NCI-H2196 treated with DMSO at 0.1 percent for 48 hours (cell line): ENCODE results near the gene STIM1.

Experiments
- DNase-seq: peaks from one replicate; lab custom pipeline; 2025; ENCODE audit not compliant: unreplicated experiment; lab: John Stamatoyannopoulos, UW

Gene STIM1

DNA sequence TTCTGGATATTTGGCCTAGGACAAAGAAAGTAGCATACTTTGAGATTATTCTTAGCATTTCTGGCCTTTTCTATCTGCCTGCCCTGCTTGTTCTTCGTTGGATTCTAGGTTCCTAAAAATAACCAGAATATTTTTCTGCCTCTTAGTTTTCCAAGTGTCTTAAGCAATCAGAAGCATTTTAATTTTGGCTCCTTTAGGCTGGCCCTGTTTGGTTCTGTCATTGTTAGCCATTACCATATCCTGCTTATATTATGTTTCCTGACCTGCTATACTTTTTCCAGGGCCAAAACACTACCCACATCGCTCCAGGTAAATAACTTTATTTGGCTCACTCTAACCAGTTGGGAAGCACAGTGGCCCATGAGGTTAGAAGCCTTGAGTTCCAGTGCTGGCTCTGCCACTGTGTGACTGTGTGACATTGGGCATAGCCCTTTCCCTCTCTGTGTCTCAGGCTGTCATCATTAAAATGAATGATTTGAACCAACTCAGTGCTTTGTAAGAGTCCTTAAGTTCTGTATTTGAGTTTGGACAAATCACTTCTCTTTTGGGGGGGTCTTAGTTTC is 91.1 kb downstream of the STIM1 start:
- no peak for DNase-seq

DNA sequence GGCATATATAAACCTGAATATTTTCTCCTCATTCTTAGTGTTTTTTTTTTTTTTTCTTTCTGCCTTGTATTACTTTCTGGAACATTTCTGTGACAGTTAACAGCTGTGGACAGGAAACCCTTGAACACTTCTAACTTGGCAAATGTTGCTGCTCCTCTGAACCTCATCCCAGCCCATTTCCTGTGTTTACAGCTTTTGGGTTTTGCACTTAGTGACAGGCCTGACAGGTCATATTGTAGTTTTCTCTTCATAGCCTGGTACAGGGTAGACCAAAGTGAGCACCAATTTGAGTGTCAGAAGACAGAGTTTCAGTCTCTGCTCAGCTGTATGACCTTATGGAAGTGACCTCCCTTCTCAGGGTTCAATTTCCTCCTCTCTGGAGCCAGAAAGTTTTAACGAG is 91.6 kb downstream of the STIM1 start:
- no peak for DNase-seq

DNA sequence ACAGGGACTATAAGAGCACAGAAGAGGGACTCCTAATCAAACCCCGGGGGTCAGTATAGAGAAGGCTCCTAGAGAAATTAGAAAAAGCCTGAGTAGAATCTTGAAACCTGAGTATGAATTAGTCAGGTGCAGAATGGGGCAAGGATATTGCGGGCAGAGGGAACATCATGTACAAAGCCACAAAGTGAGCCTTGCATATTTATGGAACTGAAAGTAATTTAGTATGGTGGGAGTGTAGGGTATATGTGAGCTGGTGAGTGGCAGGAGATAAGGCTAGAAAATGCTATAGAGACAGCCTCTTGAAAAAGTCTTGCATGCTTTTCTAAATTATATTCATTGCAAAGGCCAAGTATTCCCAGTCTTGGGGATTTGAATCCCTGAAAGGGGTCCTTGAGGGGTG is 93.7 kb downstream of the STIM1 start:
- DNase-seq = no peak

DNA sequence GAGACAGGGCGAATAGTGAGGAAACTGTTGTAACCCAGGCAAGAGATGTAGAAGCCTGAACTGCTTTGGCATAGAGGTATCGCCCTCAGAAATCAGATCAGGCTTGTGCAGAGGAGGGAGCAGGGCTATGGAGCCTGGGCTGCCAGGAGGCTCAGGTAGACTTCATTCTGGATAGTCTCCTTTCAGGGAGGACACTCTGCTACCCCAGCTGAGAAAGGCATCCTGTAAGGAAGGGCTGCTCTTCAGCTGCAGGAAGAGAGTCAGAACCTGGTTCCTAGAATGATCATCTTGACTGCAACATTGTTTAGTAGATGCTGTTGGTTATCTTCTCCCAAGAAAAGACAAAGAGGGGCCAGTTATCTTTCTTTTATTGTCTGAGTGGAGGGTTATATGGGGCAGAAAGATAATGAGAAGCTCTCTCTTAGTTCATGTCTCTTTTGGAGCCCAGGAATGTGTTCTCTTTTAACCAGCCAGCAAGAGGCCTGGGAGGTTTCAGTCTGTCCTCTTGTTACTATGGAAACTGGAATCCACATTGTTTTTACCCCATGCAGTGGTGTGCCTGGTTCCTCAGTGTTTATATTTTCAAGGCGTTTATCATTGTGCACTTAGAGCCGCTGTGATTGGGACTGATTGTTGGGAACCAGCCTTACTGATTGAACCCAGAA is 95.7 kb downstream of the STIM1 start:
- no peak for DNase-seq

- DNase-seq = no peak
Measured at GRCh38 chr11:3952715-3953114, 97.3 kb downstream of the STIM1 start.

DNA sequence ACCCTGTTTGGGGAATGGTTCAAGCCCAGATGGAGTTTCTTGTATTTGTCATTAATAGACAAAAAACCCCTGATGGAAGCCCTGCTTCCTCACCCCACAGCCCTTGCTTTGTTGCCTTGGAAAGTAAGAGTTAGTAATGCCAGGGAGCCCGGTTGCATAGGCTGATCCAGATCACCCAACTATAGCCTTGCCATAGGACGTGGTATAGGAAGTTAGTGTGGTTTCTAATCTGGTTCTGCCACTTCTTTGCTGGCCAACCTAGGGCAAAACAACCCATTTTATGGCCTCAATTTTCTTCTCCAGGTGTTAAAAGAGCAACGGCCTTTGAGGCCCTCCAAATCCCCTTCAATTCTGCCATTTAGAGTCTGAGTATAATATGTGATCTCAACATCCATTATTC is 97.9 kb downstream of the STIM1 start:
- DNase-seq = no peak

DNA sequence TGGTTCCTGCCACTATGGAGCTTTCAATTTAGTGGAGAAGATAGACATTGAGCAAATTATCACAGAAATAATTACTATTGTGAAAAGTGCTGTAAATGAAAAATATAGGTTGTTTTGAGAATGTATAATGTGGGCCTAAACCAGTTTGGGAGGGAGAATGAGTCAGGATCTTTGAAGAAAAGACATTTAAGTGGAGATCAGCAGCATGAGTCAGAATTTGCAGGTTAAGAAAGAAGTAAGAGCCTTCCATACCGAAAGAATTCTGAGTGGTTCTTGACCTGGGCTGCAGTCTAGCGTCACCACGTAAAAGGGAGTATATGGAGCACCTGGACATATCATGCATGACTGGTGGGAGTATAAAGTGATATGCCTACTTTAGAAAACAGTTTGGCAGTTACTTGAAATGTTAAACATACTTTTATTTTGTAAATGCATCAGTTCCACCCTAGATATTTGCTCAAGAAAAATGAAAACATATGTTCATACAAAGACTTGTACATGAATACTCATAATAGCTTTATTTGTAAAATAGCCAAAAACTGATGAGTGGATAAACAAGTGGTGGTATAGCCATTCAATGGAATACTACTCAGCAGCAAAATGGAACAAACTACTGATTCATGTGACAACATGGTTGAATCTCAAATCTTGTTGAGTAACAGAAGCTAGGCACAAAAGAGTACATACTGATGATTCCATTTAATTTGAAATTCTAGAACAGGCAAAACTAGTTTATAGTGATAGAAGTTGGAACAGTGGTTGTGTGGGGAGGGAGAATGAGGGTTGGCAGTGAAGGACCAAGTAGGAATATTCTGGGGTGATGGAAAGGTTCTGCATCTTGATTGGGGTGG is 99.2 kb downstream of the STIM1 start:
- DNase-seq = no peak

DNA sequence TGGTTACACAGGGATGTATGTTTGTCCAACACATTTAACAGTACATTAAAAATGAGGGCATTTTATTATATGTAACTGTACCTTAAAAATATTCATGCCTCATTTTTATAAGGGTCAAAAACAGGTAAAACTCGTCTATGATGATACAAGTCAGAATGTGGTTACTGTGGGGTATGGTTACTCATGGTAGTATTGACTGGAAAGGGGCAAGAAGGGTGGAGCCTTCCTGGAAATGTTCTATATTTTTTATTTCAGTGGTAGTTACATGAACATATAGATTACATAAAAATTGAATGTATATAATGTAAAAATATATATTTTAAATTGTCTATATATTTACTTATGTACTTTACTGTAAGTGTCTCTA is 99.8 kb downstream of the STIM1 start:
- no peak for DNase-seq

GRCh38 chr11:3956038-3956437 is 100.6 kb downstream of the STIM1 start:
- no peak for DNase-seq

DNA sequence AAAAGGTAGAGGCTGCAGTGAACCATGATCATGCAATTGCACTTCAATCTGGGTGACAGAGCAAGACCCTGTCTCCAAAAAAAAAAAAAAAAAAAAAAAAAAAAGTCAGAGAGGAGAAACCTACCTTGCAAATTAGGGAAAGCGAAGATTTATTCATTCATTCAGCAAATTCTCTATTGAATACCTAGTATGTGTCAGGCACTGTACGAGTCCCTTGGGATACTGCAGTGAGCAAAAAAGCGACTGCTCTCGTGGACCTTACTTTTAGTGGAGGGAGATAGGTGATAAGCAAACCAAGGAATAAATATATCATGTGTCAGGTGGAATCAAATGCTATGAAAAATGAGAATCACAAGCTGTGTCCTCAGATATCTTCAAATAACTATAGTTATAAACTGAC is 101.3 kb downstream of the STIM1 start:
- no peak for DNase-seq

DNA sequence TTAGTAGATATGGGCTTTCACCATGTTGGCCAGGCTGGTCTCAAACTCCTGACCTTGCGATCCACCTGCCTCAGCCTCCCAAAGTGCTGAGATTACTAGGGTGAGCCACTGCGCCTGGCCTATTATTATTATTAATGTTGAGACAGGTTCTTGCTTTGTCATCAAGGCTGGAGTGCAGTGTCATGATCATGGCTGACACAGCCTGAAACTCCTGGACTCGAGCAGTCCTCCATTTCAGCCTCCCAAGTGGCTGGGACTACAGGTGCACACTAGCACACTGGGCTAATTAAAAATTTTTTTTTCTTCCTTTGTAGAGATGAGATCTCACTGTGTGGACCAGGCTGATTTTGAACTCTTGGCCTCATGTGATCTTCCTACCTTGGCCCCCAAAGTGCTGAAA is 102.0 kb downstream of the STIM1 start:
- DNase-seq = no peak

GRCh38 chr11:3958281-3958680 is 102.8 kb downstream of the STIM1 start:
- DNase-seq = no peak

GRCh38 chr11:3959015-3959902 is 103.8 kb downstream of the STIM1 start:
- no peak for DNase-seq

GRCh38 chr11:3959903-3960265 is 104.4 kb downstream of the STIM1 start:
- DNase-seq = no peak

- no peak for DNase-seq
Measured at GRCh38 chr11:3962406-3962840, 107.0 kb downstream of the STIM1 start.

- no peak for DNase-seq
Measured at GRCh38 chr11:3964056-3964455, 108.6 kb downstream of the STIM1 start.

- DNase-seq = no peak
Measured at GRCh38 chr11:3964935-3965604, 109.6 kb downstream of the STIM1 start.

- no peak for DNase-seq
Measured at GRCh38 chr11:3967695-3968094, 112.2 kb downstream of the STIM1 start.

DNA sequence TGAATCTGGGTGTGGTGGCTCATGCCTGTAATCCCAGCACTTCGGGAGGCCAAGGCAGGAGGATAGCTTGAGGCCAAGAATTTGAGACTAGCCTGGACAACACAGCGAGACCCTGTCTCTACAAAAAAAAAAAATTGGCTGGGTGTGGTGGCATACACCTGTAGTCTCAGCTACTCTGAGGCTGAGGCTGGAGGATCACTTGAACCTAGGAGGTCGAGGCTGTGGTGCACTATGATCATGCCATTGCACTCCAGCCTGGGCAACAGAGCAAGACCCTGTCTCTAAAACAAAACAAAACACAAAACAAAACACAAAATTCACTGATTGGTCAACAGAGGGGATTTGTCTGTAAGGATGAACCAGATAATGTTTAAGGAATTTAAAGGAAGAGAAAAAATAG is 113.7 kb downstream of the STIM1 start:
- no peak for DNase-seq

- DNase-seq = no peak
Measured at GRCh38 chr11:3969613-3970012, 114.1 kb downstream of the STIM1 start.

DNA sequence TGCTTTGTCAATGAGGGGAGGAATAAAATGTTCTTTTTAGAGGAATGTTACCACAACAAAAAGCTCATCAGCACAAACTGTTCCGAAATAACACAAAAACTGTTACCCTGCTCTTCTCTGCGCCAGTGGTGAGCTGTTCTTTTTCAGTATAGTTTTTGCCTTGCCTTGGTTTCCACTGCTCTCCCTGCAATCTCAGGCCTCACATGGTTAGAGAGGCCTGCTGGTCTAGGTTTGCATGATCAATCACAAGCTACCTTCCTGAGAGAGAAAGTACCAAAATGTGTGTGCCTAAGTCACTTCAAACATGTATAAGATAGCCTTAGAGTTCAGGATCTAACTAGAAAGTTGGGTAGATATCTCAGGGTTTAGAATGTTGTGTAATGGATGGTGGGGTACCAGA is 114.6 kb downstream of the STIM1 start:
- no peak for DNase-seq
